T1000 (cell line): ENCODE data around the gene SLC10A4.
"Not testable (repeated sequence)": the region's sequence is repeated elsewhere in the genome, so short reads cannot be mapped to it uniquely, and the experiment has no call there.

ENCODE experiments used
- DNase-seq: peaks from one replicate; lab custom pipeline; 2025; ENCODE audit warnings: mixed read lengths; lab: John Stamatoyannopoulos, UW

Gene SLC10A4, protein sequence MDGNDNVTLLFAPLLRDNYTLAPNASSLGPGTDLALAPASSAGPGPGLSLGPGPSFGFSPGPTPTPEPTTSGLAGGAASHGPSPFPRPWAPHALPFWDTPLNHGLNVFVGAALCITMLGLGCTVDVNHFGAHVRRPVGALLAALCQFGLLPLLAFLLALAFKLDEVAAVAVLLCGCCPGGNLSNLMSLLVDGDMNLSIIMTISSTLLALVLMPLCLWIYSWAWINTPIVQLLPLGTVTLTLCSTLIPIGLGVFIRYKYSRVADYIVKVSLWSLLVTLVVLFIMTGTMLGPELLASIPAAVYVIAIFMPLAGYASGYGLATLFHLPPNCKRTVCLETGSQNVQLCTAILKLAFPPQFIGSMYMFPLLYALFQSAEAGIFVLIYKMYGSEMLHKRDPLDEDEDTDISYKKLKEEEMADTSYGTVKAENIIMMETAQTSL

DNA sequence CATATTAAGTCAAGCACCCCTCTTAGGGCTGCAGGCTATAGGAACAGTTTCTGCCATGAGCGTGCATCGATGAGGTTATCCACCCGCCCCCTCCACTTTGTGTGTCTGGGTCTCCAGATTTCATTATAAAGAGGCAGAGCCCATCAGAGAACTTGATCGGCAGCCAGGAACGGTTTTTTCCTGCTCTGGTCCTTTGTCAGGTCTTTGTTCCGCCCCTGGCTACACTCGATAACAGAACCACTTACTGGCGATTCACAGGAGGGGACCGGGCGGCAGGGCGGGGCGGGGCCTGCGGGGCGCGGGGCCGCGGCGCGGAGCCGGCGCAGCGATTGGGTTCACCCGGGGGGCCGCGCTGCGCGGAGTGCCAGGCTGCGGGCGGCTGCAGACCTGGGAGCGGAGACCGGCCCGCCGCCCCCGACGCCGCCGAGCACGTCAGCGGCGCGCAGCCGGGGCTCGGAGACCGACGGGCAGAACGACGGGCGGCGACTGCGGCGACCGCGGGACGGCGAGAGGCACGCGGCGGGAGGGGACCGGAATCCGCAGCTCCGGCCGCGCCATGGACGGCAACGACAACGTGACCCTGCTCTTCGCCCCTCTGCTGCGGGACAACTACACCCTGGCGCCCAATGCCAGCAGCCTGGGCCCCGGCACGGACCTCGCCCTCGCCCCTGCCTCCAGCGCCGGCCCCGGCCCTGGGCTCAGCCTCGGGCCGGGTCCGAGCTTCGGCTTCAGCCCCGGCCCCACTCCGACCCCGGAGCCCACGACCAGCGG is at the start of gene SLC10A4:
Gene SLC10A4, plus strand, starts transcription at position 338 of the 771 bp plus-strand sequence. Its CDS starts 219 bp downstream, at position 557.
- DNase-seq, result peak; percentile 62

DNA sequence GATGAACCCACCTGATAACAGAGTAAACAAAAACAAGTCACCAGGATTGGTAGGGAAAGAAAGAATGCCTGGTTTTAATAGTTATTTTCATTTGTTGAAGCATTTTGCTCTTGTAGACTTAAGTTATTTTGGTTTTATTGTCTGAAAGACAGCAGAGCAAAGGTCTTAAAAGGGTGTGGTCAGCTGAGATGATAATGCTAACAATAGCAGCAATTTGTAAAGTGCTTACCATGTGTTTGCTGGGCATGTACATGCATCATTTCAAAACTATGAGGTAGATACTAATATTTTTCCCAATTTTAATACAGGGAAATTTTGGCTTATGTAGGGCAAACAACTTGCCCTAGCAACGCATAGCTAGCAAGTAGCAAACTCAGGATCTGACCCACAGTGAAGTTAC is 46.8 kb upstream of the SLC10A4 start:
- DNase-seq, result no peak

DNA sequence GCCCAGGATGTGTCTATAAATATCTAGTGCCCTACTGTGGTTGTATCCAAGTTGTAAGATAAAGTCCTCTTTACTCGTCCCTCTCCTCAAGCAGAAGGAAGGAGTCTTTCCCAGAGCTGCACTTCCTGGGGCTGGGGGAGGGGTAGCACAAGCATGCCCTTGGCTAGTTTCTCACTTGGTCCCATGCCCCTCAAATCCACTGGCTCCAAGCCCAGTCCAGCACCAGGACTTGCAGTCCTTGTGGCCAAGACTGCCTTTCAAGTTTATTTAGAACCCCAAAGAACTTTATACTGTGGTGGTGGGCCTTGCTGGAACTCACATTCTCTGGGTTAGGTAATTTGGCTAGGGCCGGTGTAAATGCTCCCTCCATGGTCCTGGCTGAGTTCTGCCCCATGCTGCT is 43.2 kb upstream of the SLC10A4 start:
- DNase-seq, result no peak

DNA sequence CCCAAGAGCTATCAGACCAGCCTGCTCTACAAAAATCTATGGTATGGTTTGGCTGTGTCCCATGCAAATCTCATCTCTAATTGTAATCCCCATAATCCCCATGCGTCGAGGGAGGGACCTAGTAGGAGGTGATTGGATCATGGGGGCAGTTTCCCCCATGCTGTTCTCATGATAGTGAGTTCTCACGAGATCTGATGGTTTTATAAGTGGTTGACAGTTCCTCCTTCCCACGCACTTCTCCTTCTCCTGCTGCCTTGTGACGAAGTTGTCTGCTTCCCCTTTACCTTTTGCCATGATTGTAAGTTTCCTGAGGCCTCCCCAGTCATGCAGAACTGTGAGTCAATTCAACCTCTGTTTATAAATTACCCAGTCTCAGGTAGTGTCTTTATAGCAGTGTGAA is 42.2 kb upstream of the SLC10A4 start:
- DNase-seq, result not testable (repeated sequence)

DNA sequence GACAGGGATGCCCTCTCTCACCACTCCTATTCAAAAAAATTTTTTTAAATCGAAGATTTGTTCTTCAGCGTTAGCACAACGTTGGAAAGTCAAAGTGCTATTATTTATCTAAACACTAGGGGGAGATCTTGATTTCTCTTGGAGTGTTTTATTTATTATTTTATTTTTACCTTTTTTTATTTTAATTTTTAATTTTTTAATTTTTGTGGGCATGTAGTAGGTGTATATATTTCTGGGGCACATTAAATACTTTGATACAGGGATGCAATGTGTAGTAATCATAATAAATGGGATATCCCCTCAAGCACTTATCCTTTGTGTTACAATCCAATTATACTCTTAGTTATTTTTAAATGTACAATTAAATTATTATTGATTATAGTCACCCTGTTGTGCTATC is 37.4 kb upstream of the SLC10A4 start:
- DNase-seq, result no peak

DNA sequence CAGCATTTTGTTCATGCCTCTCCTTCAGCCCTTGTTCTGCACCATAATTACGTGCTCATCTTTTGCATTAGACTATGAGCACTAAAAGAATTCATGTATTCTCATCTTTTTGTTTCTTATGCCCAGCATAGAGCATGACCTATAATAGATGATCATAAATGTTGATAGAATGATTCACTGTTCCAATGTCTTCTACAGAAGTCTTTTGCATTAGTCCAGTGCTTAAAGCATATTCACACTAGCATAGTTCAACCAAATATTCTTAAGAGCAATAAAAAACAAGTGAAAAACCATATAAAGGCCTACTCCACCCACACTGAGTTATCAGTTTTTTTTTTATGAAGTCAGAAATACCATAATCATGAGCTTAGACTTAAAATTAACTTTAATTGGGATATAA is 36.5 kb upstream of the SLC10A4 start:
- DNase-seq, result no peak

DNA sequence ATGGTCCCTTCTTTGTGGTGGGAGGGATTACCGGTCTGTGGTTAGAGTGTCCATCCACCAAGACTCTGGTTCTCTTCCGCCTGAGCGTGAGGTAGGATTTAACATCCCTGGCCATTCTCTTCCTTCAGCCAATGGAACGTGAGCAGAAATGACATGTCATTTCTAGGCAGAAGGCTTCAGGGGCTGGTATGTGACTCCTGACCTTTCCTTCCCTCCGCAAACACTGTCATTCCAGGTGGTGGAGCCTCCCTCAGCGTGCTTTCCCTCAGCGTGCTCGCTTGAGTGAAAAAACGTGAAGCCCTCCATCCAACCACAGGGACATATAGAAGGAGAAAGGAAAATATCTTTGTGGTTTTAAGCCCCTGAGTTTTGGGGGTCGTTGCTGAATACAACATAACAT is 34.0 kb upstream of the SLC10A4 start:
- no peak for DNase-seq

DNA sequence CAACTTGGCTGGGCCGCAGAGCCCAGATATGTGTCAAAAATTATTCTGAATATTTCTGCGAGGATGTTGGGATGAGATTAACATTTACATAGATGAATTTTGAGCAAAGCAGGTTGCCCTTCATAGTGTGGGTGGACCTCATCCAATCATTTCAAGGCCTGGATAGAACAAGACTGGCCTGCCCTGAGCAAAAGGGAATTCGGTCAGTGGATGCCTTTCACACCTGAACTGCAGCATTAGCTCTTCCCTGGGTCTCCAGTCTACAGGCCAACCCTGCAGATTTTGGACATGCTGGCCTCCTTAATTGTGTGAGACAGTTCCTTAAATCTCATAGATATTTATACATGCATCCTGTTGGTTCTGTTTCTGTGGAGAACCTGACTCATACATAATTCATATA is 32.4 kb upstream of the SLC10A4 start:
- no peak for DNase-seq

DNA sequence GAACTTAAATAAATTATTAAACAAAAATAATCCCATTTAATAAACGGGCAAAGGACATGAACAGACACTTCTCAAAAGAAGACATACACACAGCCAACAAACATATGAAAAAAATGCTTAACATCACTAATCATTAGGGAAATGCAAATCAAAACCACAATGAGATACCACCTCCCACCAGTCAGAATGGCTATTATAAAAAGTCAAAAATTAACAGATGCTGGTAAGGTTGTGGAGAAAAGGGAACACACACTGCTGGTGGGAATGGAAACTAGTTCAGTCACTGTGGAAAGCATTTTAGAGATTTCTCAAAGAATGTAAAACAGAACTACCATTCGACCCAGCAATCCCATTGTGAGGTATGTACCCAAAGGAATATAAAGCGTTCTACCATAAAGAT is 31.5 kb upstream of the SLC10A4 start:
- not testable (repeated sequence) for DNase-seq

DNA sequence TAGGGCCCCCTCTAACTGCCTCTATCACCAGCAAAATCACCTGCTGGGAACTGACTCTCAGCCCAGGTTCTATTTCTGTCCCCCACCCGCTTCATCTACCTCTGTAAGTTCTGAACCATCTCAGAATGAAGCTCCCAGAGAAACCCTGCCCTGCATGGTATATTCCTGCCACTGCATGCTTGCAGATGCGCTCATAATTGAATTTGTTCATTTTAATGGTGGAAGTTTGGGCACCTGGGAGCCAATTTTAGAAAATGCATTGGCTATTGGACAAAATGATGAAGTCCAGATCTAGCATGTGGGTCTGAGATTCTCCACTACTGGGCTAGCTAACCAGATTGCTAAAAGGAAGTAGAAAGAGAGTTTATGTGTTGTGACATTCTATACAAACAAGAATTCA is 28.6 kb upstream of the SLC10A4 start:
- DNase-seq, result no peak

DNA sequence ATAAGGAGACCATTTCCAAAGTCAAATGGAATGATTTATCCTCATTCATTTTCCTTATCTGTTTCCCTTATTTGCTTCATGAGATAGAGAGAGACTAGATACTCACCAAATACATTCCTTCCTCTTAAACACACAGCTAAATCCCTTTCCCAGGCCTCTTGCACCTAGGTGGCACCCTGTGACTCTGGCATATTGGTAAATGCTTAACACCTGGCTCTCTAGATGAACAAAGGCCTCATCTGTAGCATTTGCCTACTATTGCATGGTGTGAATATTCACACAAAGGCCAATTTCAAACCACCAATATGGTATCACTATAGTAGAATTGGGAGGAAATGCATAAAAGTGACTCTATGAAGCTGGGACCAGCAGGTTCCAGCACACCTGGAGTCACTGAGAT is 22.1 kb upstream of the SLC10A4 start:
- no peak for DNase-seq

DNA sequence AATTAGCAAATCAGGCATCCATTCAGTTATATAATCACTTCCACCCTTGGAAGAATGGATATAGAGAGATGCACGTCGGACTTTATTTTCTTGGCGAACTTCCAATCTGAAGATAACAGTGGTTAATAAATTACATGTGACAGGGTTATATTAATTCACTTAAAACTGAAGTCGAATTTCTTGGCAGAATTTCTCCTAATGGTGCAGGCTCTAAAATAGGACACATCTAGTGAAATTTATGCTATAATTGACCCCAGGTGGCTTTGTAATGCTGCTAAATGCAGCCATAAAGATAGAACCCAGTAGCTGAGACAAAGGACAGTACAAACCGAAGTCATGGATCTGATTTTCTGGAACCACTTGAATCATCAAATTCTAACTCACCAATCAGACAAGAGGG is 20.8 kb upstream of the SLC10A4 start:
- DNase-seq, result no peak

DNA sequence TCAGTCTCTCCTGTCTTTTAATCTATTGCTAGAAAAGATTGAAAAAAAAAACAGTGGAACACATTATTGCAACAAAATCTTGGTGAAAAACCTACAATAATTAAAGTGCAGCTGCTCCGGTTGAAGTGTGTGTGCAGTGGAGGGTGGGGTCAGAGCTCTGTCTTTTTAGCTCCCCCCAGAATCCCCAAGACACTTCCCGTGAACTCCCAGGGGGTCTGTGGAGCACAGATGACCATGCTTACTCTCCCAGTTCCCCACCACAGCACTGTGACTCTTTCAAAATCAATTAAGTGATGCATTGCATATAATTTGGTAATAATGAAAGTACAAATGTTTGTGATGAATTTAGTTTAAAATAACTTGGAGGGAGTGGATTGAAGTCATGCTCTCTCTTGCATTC is 15.7 kb upstream of the SLC10A4 start:
- DNase-seq, result no peak

DNA sequence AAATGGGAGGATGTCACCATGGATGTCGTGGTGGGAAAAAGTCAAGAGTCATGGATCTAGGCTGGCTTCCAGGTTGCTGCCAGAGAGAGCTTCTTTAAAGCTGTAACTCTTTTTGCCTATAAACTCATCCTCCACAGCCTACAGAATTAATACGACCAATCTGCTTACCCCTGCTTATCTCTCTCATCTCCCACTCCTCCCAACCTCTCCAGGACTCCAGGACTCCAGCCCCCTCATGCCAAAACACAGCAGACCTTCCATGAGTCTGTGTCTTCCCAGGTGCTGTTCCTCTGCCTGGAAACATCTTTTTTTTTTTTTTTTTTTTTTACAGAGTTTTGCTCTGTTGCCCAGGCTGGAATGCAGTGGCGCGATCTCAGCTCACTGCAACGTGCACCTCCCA is 15.3 kb upstream of the SLC10A4 start:
- no peak for DNase-seq

DNA sequence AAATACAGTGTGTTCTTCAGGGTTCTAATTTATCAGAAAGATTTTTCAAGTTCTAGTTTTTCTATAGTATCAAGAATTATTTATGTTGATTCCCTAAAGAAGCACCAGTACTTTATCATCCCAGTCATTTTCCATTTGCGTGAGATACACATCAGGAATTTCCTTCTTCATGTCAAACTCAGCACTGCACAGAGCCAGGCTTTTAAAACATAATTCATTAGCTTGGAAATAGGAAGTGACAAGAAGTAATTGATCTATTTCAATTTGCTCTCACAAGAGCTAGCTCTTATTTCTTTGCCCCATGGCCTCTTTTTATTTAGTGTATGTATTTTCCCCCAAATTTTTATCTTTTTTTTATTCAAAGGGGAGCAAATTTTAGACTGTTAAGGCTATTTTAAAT is 13.0 kb upstream of the SLC10A4 start:
- DNase-seq, result no peak

DNA sequence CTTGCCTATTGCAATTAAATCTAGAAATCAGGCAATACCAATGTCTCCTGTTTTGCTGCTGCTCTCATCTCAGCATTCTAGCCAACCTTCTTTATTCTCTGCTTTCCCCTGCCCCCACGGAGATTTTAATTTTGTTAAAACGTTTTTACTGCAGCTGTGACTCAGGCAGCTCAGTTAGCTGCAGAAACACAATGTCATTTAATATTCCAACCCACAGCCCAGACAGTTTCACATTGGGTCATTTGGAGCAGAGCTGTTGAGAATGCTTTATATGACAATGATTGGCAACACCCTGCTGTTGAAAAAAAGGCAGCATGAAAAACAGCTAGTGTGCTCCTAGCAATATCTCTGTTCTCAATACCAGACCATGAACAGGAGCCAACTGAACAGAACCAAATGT is 12.6 kb upstream of the SLC10A4 start:
- DNase-seq, result no peak

DNA sequence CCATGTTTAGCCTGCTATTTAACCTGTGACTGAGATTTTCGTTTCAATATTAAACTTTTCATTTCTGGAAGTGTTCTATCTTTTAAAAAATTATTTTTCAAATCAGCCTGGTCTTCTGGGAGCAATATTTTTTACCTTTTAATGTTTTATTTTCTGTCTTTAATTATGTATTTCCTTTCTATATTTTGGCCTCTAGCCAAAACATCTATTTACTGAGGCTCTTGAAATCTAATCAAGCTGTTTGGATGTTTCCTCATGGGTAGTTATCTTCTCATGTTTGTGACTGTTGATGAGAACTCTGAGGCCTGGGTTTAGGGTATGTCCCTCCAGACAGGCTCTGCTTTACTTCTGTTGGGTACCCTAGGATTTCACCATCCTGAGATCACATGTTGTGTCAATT is 10.3 kb upstream of the SLC10A4 start:
- DNase-seq, result no peak

DNA sequence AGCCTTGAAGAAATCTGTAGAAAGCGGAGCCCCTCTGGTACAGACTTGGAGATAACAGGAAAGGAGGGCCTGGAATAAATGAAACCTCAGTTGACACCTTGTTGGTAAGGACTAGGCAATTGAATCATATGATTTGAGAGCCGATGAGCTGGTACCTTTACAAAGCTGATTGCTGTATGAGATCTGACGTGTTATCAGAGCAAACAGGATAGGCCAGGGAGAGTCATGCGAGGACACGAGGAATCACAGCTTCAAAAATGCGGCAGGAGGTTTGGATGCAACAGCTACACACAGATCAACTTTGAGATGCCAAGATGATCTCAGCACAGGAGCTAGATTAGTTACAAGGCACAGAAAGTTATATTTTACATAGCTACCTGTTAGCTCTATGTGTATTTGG is 7.4 kb upstream of the SLC10A4 start:
- DNase-seq, result no peak

DNA sequence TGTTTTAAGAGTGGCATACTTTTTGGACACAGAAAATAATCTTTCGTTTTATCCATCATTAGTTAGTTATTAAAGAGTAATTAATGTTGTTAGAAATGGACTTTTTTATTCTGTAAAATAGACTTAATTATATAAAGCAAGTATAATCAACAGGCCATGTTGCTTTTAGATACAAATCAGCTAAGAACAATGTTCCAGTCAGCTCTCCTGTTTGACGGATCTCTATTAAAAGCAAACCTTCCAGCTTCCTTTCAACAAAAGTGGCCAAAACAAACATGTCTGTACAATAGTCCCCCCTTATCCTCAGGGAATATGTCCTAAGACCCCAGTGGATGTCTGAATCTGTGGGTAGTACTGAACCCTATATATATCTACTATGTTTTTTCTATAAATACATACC is 4.9 kb upstream of the SLC10A4 start:
- DNase-seq, result no peak

DNA sequence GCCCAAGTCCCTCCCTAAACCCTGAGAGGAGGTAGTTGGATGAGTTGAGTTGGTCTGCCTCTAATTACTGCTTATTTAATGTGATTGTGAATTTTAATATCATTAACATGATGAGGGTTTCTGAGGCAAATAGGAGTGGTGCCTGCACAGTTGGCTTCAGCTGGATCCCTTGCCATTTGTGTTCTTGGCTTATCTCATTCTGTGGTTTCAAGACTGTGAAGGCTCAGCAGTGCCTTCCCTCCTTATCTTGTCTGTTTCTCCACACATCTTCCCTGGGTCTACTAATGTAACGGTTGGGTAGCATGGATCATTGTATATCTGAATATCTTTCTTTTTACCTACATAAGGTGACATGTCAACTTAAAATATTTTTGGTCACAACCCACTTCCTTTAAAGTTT is 1.6 kb upstream of the SLC10A4 start:
- no peak for DNase-seq

DNA sequence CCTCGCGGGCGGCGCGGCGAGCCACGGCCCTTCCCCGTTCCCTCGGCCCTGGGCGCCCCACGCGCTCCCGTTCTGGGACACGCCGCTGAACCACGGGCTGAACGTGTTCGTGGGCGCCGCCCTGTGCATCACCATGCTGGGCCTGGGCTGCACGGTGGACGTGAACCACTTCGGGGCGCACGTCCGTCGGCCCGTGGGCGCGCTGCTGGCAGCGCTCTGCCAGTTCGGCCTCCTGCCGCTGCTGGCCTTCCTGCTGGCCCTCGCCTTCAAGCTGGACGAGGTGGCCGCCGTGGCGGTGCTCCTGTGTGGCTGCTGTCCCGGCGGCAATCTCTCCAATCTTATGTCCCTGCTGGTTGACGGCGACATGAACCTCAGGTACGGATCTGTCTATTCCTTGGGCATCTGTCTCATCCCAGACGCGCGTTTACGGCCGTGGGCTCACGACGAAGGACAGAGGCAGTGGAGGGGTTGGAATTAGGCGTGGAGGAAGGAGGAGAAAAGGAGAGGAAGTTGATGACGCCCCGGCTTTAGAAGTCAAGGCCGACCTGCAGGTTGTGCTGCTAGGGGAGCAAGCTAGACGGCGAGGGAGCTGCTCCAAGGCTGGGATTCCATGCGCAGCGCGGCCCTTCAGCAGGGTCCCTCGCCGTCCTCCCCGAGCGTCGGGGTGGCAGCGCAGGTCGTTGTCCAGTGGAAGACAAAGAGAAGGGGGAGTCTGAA is 792 bp downstream of the SLC10A4 start:
- DNase-seq, result peak; percentile 54

DNA sequence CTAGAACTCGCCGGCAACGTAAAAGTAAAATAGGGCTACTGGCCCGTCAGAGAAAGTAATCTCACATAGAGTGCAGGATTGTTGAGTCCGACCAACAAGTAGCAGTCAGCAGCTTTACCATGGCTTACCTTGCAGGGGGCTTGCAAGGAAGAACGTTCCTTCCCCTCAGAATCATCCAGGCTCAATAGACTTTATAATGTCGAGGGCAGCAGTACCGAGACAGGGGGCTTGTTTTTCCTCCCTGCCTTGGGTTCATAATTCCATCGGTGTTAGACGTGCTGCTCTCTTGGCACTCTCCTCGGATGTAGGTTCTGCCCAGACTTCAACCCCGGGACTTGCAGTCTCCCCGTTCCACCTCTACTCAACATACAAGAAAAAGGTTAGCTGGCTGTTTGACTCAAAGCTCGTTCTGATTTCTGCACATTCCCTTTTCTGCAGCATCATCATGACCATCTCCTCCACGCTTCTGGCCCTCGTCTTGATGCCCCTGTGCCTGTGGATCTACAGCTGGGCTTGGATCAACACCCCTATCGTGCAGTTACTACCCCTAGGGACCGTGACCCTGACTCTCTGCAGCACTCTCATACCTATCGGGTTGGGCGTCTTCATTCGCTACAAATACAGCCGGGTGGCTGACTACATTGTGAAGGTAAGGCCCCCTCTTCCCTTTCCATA is 1.5 kb downstream of the SLC10A4 start:
- DNase-seq, result no peak
